Endodermal cell (in vitro differentiated cells): ENCODE measurements around the gene F2RL2. TPM values are rescaled to one million over a fixed set of nuclear protein-coding genes. Genes with fewer than 3 reads are reported as not detected.
A peak's percentile ranks its signal among the peaks of the same experiment; 100 is the strongest.

ENCODE experiments used
- DNase-seq: peaks from one replicate; pipeline ENCODE4 v3.0.0-alpha.2; 2017
- H3K27ac ChIP-seq: 2 replicates; pipeline ENCODE4 v1.5.1; 2013; ENCODE audit warnings: mild to moderate bottlenecking, low read depth, low read length, moderate library complexity
- H3K27me3 ChIP-seq: 2 replicates; pipeline ENCODE4 v1.6.1; 2013; ENCODE audit warnings: mild to moderate bottlenecking, low read length, moderate library complexity; ENCODE audit not compliant: insufficient read depth, control insufficient read depth, poor library complexity, severe bottlenecking
- H3K36me3 ChIP-seq: 2 replicates; pipeline ENCODE4 v1.7.0; 2013; ENCODE audit warnings: mild to moderate bottlenecking, low read length, moderate library complexity; ENCODE audit not compliant: control insufficient read depth, insufficient read depth
- H3K4me1 ChIP-seq: one replicate; pipeline ENCODE4 v1.7.0; 2013; ENCODE audit warnings: low read length; ENCODE audit not compliant: control insufficient read depth, insufficient read depth
- H3K4me3 ChIP-seq: 2 replicates; pipeline ENCODE4 v1.5.1; 2013; ENCODE audit warnings: mild to moderate bottlenecking, low read length, moderate library complexity
- H3K9ac ChIP-seq: 2 replicates; pipeline ENCODE4 v1.6.1; 2013; ENCODE audit warnings: mild to moderate bottlenecking, low read length, moderate library complexity; ENCODE audit not compliant: poor library complexity, severe bottlenecking; ENCODE audit errors: extremely low read depth
- H3K9me3 ChIP-seq: 2 replicates; pipeline ENCODE4 v1.6.1; 2013; ENCODE audit warnings: mild to moderate bottlenecking, low read length, moderate library complexity; ENCODE audit not compliant: control insufficient read depth
- H3K27ac Mint-ChIP-seq: 2 replicates; pipeline ENCODE4 v1.8.0; 2020; ENCODE audit warnings: mixed read lengths
- H3K27me3 Mint-ChIP-seq: 2 replicates; pipeline ENCODE4 v1.8.0; 2021; ENCODE audit warnings: mild to moderate bottlenecking, mixed read lengths; ENCODE audit not compliant: insufficient read depth
- H3K36me3 Mint-ChIP-seq: 2 replicates; pipeline ENCODE4 v1.8.0; 2020; ENCODE audit warnings: low read depth, mixed read lengths
- H3K4me1 Mint-ChIP-seq: 2 replicates; pipeline ENCODE4 v1.8.0; 2020; ENCODE audit warnings: mixed read lengths
- H3K4me3 Mint-ChIP-seq: 2 replicates; pipeline ENCODE4 v1.8.0; 2020; ENCODE audit warnings: mild to moderate bottlenecking, moderate library complexity, mixed read lengths
- H3K9me3 Mint-ChIP-seq: 2 replicates; pipeline ENCODE4 v1.8.0; 2020; ENCODE audit warnings: mild to moderate bottlenecking, mixed read lengths
- WGBS, 2 experiments: methylation state at CpG; one replicate each; pipeline versions ENCODE4 v1.1.5 to v1.1.7; 2013; ENCODE audit warnings: missing lambda C conversion rate in 2 of 2, mixed read lengths in 1 of 2; ENCODE audit not compliant: insufficient coverage in 1 of 2, insufficient read length in 1 of 2; 5-methylcytosine and 5-hydroxymethylcytosine counted together
- total RNA-seq, 2 donors: library from RNA; stranded (reverse); fragmentation: NEBNext Ultra II Directional in 1 of 2; extraction: Animal tissue kit (Norgen Biotek cat#: 25700) in 1 of 2; gene quantifications; 2 replicates in 1 of 2; 3 replicates in 1 of 2; pipeline ENCODE4 v1.2.1, GENCODE V29; 2021
- TF ChIP-seq, protein P1 (sequence below): fragments of 200-600 bp; sonication (generic); conservative IDR thresholded peaks from 2 replicates; pipeline ENCODE4 v1.5.0; 2021; ENCODE audit warnings: antibody characterized with exemption, mild to moderate bottlenecking

The F2RL2 gene
- total RNA-seq, 2 donors from 2014 or later = 0.18 to 0.53 TPM

GRCh38 chr5:76657683-76658311 lies 34.6 kb upstream of the F2RL2 start:
- H3K36me3 ChIP-seq = no peaks in the 10 kb centered on the region
- H3K9me3 ChIP-seq = no peaks in the 10 kb centered on the region
- no peak overlapping the region for H3K9ac ChIP-seq
- no peaks in the 10 kb centered on the region for H3K9me3 Mint-ChIP-seq
- no peak overlapping the region for H3K4me3 Mint-ChIP-seq
- H3K4me1 Mint-ChIP-seq = peaks cover 50% of the 10 kb centered on the region
- H3K27me3 ChIP-seq = no peaks in the 10 kb centered on the region
- peaks cover 27% of the 10 kb centered on the region for H3K4me1 ChIP-seq
- H3K27me3 Mint-ChIP-seq = no peaks in the 10 kb centered on the region
- TF ChIP-seq, protein P1, sequence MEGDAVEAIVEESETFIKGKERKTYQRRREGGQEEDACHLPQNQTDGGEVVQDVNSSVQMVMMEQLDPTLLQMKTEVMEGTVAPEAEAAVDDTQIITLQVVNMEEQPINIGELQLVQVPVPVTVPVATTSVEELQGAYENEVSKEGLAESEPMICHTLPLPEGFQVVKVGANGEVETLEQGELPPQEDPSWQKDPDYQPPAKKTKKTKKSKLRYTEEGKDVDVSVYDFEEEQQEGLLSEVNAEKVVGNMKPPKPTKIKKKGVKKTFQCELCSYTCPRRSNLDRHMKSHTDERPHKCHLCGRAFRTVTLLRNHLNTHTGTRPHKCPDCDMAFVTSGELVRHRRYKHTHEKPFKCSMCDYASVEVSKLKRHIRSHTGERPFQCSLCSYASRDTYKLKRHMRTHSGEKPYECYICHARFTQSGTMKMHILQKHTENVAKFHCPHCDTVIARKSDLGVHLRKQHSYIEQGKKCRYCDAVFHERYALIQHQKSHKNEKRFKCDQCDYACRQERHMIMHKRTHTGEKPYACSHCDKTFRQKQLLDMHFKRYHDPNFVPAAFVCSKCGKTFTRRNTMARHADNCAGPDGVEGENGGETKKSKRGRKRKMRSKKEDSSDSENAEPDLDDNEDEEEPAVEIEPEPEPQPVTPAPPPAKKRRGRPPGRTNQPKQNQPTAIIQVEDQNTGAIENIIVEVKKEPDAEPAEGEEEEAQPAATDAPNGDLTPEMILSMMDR = no peak
- peak overlapping the region; percentile 80 for H3K27ac Mint-ChIP-seq
- H3K27ac ChIP-seq = no peak overlapping the region
- no peak for DNase-seq
- 54 to 85% methylated on average over 5 to 6 of the region's 6 CpGs for WGBS, 2 experiments
- no peak overlapping the region for H3K4me3 ChIP-seq
- no peaks in the 10 kb centered on the region for H3K36me3 Mint-ChIP-seq

- no peaks in the 10 kb centered on the region for H3K36me3 ChIP-seq
- H3K9me3 Mint-ChIP-seq = no peaks in the 10 kb centered on the region
- H3K4me1 ChIP-seq = peaks cover 21% of the 10 kb centered on the region
- no peaks in the 10 kb centered on the region for H3K9me3 ChIP-seq
- no peak overlapping the region for H3K4me3 Mint-ChIP-seq
- peaks cover 43% of the 10 kb centered on the region for H3K4me1 Mint-ChIP-seq
- H3K27me3 Mint-ChIP-seq = no peaks in the 10 kb centered on the region
- H3K4me3 ChIP-seq = no peak overlapping the region
- H3K27ac ChIP-seq = no peak overlapping the region
- DNase-seq = no peak
- no peak overlapping the region for H3K9ac ChIP-seq
- TF ChIP-seq, protein P1 = no peak
- H3K36me3 Mint-ChIP-seq = no peaks in the 10 kb centered on the region
- 98 to 100% methylated on average over 1 to 3 of the region's 3 CpGs for WGBS, 2 experiments
- H3K27me3 ChIP-seq = no peaks in the 10 kb centered on the region
- H3K27ac Mint-ChIP-seq = no peak overlapping the region
These were observed 33.9 kb upstream of the F2RL2 start for GRCh38 chr5:76657091-76657490.

- no peak for DNase-seq
- peaks cover 5% of the 10 kb centered on the region for H3K4me1 ChIP-seq
- no peak overlapping the region for H3K9ac ChIP-seq
- peaks cover 22% of the 10 kb centered on the region for H3K9me3 Mint-ChIP-seq
- no peak overlapping the region for H3K4me3 ChIP-seq
- H3K4me3 Mint-ChIP-seq = no peak overlapping the region
- peaks cover 13% of the 10 kb centered on the region for H3K36me3 Mint-ChIP-seq
- no peaks in the 10 kb centered on the region for H3K27me3 ChIP-seq
- H3K27ac ChIP-seq = no peak overlapping the region
- H3K27me3 Mint-ChIP-seq = no peaks in the 10 kb centered on the region
- peaks cover 11% of the 10 kb centered on the region for H3K4me1 Mint-ChIP-seq
- TF ChIP-seq, protein P1 = no peak
- peaks cover 6% of the 10 kb centered on the region for H3K36me3 ChIP-seq
- no peak overlapping the region for H3K27ac Mint-ChIP-seq
- 90 to 91% methylated on average over 1 to 3 of the region's 3 CpGs for WGBS, 2 experiments
- H3K9me3 ChIP-seq = peaks cover 22% of the 10 kb centered on the region
These were observed 29.7 kb upstream of the F2RL2 start for GRCh38 chr5:76652809-76653414.
